Stimulated activated CD4-positive, alpha-beta T cell treated with anti-CD3 and anti-CD28 coated beads, Interleukin-15, amount 100 ng/mL, for 48 hours (primary cell): ENCODE results near the gene CDK1.

Experiments used
- DNase-seq, 2 donors: peaks; one replicate each; pipeline ENCODE4 v3.0.0-alpha.2; 2020; ENCODE audit warnings: low read depth in 2 of 2

The CDK1 gene

DNA sequence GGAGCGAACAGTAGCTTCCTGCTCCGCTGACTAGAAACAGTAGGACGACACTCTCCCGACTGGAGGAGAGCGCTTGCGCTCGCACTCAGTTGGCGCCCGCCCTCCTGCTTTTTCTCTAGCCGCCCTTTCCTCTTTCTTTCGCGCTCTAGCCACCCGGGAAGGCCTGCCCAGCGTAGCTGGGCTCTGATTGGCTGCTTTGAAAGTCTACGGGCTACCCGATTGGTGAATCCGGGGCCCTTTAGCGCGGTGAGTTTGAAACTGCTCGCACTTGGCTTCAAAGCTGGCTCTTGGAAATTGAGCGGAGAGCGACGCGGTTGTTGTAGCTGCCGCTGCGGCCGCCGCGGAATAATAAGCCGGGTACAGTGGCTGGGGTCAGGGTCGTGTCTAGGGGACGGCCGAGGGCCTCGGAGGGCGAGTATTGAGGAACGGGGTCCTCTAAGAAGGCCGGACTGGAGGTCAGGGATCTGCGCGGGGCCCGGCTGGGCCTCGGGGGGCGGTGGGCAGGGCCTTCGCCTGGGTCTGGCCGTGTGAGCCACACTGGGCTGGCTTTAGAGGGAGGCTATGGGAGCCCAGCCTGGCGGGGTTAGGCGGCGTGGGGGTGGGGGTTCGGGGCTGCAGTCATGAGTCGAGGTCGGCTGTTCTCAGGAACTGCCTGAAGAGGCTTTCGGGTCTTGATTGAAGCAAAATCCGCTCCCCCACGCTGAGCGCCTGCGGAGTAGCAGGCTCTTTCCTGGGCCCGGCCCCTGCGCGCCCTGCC is at the start of gene CDK1:
TSS of gene CDK1 (plus strand) at position 265 of the 757 bp plus-strand sequence. CDS start 1,688 bp downstream, outside the sequence.
- peak; percentile 92 to 95 for DNase-seq

GRCh38 chr10:60729106-60729505 is 49.2 kb upstream of the CDK1 start:
- DNase-seq: no peak

DNA sequence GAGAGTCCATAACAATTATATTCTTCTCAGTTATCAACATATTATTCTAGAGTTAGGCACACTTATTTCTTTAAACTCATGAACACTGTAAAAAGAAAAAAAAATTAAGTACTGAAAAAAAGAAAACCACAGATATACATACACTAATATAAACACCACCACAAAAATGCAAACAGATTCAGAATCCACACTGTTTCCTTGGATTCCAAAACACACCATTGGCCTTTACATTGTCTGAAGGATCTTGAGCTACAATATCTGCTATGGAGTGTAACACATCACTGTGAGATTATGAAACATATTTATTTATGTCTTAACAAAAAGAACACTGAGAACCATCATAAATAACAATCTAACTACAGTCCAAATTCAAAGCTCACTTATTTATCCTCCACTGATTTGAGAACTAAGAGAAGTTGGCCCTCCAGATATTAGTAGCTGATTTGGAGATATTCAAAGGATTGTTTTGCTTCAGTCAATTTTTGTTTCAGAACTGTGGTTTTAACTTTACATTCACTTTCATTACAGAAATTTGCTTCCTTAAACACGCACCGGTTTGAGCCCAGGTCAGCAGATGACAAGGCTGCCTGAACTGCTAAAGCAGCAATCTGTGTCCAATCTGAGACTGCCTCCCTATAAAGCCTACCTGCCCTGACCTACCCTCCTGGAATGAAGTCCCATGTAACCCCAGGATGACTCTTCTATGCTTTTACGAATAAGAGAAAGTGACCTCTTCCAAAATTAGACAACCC is 47.0 kb upstream of the CDK1 start:
- no peak for DNase-seq

DNA sequence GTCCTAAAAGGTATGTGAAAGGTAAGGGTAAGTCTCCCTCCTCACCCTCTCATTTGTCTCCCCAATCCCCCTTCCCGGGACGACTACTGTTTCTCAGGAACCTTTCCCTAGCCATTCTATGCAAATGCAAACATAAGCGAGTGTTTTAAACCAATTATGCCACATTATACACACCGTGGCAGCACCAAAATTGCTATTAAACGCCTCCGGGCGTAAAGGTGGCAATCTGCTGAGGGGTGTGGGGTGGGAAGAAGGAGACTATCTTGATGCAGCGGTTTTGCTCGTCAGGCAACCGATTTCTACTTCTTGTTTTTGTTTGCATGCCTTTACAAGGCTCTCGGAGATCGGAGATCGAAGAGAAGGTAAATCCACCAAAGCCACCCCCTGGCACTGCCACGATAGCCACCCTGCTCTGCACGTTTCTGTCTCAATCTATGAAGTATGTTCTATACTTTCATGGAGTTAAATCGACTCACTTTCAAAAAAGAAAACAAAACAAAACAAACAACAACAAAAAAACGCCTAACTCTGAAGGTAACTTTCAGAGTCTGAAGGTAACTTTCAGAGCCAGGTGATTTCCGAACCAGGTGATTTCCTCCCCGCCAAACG is 46.0 kb upstream of the CDK1 start:
- no peak for DNase-seq

DNA sequence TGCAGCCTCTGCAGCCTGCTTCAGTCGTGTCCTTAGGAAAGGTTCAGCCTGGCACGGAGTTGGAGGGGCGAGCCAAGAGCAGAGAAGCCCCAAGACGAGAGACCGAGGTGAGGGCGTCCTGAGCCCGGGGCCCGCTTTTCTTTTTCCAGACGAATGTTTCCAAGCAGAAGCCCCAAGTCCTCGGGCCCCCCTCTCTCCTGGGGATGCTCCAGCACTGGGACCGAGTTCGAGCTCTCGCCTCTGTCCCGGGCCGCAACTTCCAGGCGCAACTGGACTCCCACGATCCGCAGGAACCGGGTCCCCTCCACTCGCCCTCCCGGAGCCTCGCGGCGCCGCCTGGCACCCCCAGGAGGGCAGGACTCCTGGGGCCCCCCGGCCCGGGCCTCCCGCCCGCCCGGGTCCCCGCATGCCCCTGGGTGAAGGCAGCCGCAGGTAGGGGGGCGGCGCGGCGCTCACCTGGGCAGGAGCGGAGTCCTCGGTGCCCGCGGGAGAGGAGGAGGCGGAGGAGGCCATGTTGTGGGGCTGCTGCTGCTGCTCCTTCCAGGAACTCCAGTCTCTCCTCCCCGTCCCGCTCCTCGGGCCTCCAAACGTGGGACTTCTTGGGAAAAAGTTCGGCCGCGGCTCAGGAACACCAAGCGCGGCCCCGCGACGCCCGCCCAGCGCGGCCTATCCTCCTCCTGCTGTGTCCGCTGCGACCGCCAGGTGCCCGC is 45.3 kb upstream of the CDK1 start:
- DNase-seq: peak in 1 of 2 donors; percentile 28

GRCh38 chr10:60733517-60733822 is 44.8 kb upstream of the CDK1 start:
- DNase-seq: no peak

DNA sequence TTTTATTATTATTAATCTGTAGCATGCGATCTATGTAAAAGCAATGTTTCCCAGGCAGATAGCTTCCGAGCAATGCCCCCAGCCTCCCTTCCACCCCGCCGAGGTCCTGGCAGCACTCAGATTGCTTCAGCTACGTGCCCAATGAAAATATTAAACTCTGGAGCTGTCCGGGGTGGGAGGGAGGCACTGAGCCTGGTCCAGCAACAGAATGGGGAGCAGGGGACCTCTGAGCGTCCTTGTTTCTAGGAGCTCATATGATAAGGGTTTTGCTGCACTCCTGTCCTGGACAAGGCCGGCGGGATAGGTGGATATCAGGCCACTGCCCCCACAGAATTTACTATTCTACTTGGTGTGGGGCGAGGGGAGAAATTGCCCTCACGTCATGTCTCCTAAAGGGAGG is 44.5 kb upstream of the CDK1 start:
- no peak for DNase-seq

DNA sequence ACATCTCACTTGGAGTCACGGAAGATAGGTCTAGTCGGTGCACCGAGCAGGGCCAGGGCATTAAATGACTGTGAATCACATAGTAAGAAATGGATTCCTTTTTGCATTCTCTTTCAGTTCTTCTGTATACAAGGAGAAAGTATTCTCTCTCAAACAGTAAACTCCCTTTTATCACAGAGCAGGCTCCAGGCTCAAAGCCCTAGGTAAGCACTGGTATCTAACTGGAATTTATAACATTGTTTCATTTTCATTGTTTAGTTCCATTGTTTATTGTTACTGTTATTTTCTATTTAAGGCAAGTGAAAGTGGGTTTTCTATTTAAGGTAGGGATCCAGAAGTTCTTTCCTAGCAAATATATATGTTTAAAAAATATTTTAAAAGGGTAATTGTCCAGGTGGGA is 44.1 kb upstream of the CDK1 start:
- no peak for DNase-seq

GRCh38 chr10:60735244-60735643 is 43.0 kb upstream of the CDK1 start:
- no peak for DNase-seq

DNA sequence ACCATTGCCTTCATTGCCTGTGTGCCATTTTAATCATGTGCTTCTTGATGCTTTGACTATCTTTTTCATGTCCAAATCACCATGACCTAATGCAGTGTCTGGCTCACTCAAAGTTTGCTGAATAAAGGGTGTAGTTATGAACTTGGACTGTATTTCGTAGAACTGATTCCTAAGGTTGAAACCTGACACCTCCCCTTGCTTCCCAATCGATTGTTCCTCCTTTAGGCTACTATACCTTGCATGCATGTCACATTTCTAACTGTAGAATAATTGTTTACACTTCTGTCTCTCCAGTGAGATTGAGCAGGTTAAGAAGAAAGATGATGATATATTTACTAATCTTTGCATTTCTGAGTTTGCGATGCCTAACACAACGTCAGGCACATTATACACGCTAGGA is 41.0 kb upstream of the CDK1 start:
- DNase-seq: no peak

DNA sequence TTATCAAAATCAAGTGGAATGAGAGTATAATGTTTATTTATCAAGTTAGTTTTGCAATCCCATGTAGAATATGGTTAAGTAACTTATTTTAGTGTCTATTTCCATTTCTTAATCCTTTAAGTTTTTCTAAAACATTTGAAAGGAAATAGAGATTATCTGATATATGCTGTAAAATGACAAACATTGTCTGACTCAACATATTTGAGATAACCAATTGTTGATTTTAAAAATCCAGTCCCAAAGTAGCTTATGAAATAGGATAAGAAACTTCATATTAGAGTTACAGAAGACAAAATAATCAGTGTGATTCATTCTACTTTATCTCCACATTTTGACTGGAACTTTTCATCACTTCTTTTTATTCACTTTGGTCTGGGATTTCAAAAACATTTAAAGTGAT is 38.7 kb upstream of the CDK1 start:
- DNase-seq: no peak

- DNase-seq: no peak
Measured at GRCh38 chr10:60742512-60742911, 35.8 kb upstream of the CDK1 start.

GRCh38 chr10:60747817-60748469 is 30.3 kb upstream of the CDK1 start:
- DNase-seq: no peak

DNA sequence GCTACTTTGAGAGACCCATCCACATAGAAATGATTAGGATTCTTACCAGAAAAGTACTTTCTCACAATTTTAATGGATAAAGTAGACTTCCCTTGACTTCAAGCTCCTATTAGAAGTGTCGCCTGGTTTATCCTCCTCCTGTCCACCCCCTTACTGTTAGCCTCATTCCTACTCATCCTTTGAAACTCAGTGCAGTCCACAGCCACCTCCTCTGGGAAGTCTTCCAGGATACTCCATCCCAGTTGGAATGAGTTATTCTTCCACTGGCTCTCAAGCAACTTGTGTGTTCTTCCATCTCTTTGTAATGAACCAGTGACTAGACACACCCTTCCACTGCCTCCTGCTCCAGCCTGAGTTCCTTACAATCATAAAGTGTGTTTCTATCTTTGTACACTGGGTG is 25.1 kb upstream of the CDK1 start:
- DNase-seq: no peak

- DNase-seq: no peak
Measured at GRCh38 chr10:60753817-60754216, 24.5 kb upstream of the CDK1 start.

DNA sequence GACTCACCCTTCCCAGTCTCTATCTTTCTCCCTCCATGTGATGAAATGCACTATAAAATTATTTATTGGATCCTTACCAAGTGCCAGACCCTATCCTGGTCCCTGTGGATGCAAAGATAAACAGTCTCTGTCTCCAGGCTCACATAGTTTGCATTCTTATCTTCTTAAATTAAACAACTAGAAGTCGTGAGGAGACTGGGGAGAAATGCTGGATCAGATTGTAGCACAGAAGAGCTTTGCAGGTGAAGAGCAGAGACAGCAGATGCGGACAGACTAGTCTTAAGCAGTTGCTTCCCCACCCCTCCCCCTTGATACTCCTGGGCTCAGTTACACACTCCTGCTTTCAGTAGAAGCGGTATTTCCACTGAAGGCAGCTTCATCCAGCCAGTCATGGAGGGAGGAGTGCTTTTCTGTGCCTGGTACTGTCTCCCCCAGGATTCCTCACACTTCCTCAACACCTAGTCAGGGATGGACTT is 20.8 kb upstream of the CDK1 start:
- no peak for DNase-seq

DNA sequence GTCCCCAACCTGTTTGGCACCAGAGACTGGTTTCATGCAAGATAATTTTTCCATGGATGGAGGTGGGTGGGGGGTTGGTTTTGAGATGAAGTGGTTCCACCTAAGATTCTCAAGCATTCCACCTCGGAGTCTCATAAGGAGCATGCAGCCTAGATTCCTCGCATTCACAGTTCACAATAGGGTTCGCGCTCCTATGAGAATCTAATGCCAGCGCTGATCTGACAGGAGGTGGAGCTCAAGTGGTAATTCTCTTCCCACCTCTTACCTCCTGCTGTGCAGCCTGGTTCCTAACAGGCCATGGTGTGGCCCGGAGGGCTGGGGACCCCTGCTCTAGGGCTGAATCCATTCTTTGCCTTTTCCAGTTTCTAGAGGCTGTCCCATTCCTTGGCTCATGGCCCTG is 19.1 kb upstream of the CDK1 start:
- DNase-seq: no peak

- DNase-seq: no peak
Measured at GRCh38 chr10:60760711-60761210, 17.5 kb upstream of the CDK1 start.

GRCh38 chr10:60762554-60762953 is 15.7 kb upstream of the CDK1 start:
- DNase-seq: no peak

DNA sequence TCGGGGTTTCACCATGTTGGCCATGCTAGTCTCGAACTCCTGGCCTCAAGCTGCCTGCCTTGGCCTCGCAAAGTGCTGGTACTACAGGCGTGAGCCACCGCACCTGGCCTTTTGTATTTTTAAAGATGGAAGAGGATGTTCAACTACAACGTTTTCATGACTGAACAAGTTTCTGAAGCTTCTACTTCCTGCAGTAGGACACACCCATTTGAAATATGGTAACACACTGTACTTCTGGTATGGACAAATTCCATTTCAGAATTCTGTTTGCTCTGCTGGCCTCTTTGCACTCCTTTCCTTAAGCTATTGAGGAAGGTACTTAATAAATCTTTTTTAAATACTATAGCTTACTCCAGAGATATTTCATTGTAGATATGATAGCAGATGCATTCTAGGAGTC is 10.9 kb upstream of the CDK1 start:
- DNase-seq: no peak

DNA sequence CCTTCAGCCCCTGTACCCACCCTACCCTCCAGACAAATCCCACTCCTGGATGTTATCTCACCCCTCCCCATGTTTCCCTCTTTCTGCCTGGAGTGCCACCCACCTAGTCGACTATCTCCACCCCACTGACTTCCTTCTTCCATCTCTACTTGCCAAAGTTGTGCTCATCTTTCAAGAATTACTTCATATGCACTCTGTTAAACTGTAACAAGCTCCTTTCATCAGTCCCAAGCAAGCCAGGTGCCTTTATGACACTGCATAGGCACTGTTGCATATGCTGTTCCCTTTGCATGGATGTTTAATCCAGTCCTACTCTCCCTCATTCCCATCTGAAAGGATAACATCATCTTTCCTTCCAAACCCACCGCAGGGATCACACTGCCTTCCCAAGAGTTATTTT is 8.9 kb upstream of the CDK1 start:
- no peak for DNase-seq
